ENCODE data around the gene UCHL1.

DNA sequence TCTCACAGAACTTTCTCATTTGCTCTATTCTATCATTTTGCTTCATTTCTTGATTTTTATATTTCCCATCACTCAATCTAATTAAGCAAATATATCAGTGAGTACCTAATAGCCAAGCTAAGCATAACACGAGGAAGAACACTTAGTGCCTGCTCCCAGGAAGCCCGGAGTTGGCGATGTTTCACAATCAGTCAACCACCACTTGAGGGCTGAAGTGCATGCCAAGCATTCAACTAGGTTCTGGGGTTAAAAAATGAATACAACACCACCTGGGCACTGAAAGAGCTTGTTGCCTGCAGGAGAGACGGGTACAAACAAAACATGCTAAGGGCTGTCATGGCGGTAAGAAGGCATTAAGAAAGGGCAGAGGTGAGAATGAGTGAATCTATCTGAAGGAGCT, 47.5 kb downstream of the UCHL1 start:
- TF ChIP-seq, protein P1, sequence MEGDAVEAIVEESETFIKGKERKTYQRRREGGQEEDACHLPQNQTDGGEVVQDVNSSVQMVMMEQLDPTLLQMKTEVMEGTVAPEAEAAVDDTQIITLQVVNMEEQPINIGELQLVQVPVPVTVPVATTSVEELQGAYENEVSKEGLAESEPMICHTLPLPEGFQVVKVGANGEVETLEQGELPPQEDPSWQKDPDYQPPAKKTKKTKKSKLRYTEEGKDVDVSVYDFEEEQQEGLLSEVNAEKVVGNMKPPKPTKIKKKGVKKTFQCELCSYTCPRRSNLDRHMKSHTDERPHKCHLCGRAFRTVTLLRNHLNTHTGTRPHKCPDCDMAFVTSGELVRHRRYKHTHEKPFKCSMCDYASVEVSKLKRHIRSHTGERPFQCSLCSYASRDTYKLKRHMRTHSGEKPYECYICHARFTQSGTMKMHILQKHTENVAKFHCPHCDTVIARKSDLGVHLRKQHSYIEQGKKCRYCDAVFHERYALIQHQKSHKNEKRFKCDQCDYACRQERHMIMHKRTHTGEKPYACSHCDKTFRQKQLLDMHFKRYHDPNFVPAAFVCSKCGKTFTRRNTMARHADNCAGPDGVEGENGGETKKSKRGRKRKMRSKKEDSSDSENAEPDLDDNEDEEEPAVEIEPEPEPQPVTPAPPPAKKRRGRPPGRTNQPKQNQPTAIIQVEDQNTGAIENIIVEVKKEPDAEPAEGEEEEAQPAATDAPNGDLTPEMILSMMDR (IDR thresholded peaks at IDR 0.05; ENCODE audit: low read depth, low read length, poor library complexity, severe bottlenecking): no peak
- TF ChIP-seq EZH2phosphoT487 (IDR thresholded peaks at IDR 0.05; ENCODE audit: borderline replicate concordance, low read length): no peak
